ENCODE data around the gene LTBP3. TPM values are rescaled to one million over a fixed set of nuclear protein-coding genes. Genes with fewer than 3 reads are reported as not detected.

LTBP3 gene
- polyA plus RNA-seq, 1 experiment = 25.3 TPM

GRCh38 chr11:65538915-65539743, 19.0 kb downstream of the LTBP3 start:
- no peak for DNase-seq (ENCODE audit: low read depth, low spot score)
- Histone ChIP-seq H3K9me3 (ENCODE audit: control insufficient read depth, insufficient read depth, low read length) (peaks cover 5% of the 10 kb centered on the region; the same call in 1 of the 2 replicates), H3K4me3 (ENCODE audit: low read depth, low read length) (no peak overlapping the region), H3K27me3 (ENCODE audit: control insufficient read depth, insufficient read depth, low read length) (no peaks in the 10 kb centered on the region), H3K27ac (ENCODE audit: low read depth, low read length) (no peak overlapping the region)
- no peak for TF ChIP-seq CTCF (IDR thresholded peaks at IDR 0.05; ENCODE audit: low read depth, low read length)
- POLR2A ChIA-PET = interaction anchor here (1.0 to 1.5 kb wide), 2 partner anchors 18 to 76 kb away, joined by 5 to 7 read pairs; partner anchors contain the start of gene PCNX3
- CTCF ChIA-PET = interaction anchor here (1.3 to 3.9 kb wide), 4 partner anchors 12 to 55 kb away, joined by 4 to 48 read pairs (median 18); partner anchors contain the start of genes EHBP1L1 and KCNK7

DNA sequence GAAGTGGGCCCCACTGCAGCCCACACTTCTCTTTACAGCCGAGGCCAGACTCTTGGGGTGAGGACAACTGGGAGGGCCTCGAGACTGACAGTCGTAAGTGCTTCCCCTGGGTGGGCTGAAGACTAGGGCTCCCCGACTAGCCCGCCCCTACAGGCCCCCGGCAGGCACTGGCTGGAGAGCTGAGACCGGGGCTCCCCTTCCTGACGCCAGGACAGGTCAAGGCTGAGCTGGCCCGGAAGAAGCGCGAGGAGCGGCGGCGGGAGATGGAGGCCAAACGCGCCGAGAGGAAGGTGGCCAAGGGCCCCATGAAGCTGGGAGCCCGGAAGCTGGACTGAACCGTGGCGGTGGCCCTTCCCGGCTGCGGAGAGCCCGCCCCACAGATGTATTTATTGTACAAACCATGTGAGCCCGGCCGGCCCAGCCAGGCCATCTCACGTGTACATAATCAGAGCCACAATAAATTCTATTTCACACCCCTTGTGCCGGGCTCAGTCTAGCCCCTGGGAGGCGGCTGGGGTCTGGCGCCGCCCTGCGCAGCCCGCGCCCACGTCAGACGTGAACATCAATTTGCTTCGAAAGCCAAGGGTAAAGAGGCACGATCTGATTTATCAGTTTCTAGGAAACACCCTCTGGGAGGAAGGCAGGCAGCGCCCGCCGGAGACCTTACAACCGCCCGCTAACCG, 19.8 kb downstream of the LTBP3 start:
- H3K27ac ChIP-seq (ENCODE audit: low read depth, low read length) = no peak overlapping the region
- no peak for DNase-seq (ENCODE audit: low read depth, low spot score)
- CTCF ChIA-PET = no interaction called here
- no peak for TF ChIP-seq CTCF (IDR thresholded peaks at IDR 0.05; ENCODE audit: low read depth, low read length)
- H3K4me3 ChIP-seq (ENCODE audit: low read depth, low read length) = no peak overlapping the region
- peaks cover 5% of the 10 kb centered on the region; the same call in 1 of the 2 replicates for H3K9me3 ChIP-seq (ENCODE audit: control insufficient read depth, insufficient read depth, low read length)
- POLR2A ChIA-PET = no interaction called here
- no peaks in the 10 kb centered on the region for H3K27me3 ChIP-seq (ENCODE audit: control insufficient read depth, insufficient read depth, low read length)

- POLR2A ChIA-PET = interaction anchor here (1.0 kb wide), 1 partner anchor 35 kb away, joined by 7 read pairs; the partner anchor contains the start of gene FAM89B
- Histone ChIP-seq H3K9me3 (ENCODE audit: control insufficient read depth, insufficient read depth, low read length) (peaks cover 5% of the 10 kb centered on the region; the same call in 1 of the 2 replicates), H3K27me3 (ENCODE audit: control insufficient read depth, insufficient read depth, low read length) (no peaks in the 10 kb centered on the region), H3K4me3 (ENCODE audit: low read depth, low read length) (no peak overlapping the region), H3K27ac (ENCODE audit: low read depth, low read length) (no peak overlapping the region)
- no peak for TF ChIP-seq CTCF (IDR thresholded peaks at IDR 0.05; ENCODE audit: low read depth, low read length)
- no peak for DNase-seq (ENCODE audit: low read depth, low spot score)
- CTCF ChIA-PET = no interaction called here
These were observed 20.4 kb downstream of the LTBP3 start for GRCh38 chr11:65537620-65538231.

- CTCF ChIA-PET = interaction anchor here (1.3 kb wide), 1 partner anchor 56 kb away, joined by 4 read pairs; no protein-coding TSS in a partner anchor
These were observed 20.9 kb downstream of the LTBP3 start for GRCh38 chr11:65537296-65537597.

More at GRCh38 chr11:65537296-65537597, 20.9 kb downstream of the LTBP3 start:
- POLR2A ChIA-PET = interaction anchor here (0.6 to 1.0 kb wide), 4 partner anchors 12 to 82 kb away, joined by 3 to 7 read pairs (median 4); partner anchors contain the start of genes FAM89B, PCNX3 and SCYL1
- Histone ChIP-seq H3K27me3 (ENCODE audit: control insufficient read depth, insufficient read depth, low read length) (no peaks in the 10 kb centered on the region), H3K9me3 (ENCODE audit: control insufficient read depth, insufficient read depth, low read length) (peaks cover 5% of the 10 kb centered on the region; the same call in 1 of the 2 replicates), H3K27ac (ENCODE audit: low read depth, low read length) (no peak overlapping the region), H3K4me3 (ENCODE audit: low read depth, low read length) (no peak overlapping the region)
- TF ChIP-seq CTCF (IDR thresholded peaks at IDR 0.05; ENCODE audit: low read depth, low read length) = no peak
- DNase-seq (ENCODE audit: low read depth, low spot score) = no peak
